Measurements from ENCODE around the gene SMTNL1.

Gene SMTNL1

GRCh38 chr11:57536947-57537619 lies at the start of gene SMTNL1:
TSS of gene SMTNL1 (plus strand) at chr11:57537595. CDS start at chr11:57542643, 5,048 bp downstream.
- no peak for TF ChIP-seq CTCF (IDR thresholded peaks at IDR 0.05)

GRCh38 chr11:57487920-57488659 lies 49.3 kb upstream of the SMTNL1 start:
- TF ChIP-seq CTCF (IDR thresholded peaks at IDR 0.05): no peak

- TF ChIP-seq CTCF (IDR thresholded peaks at IDR 0.05): no peak
Observed at GRCh38 chr11:57490456-57491248, 46.7 kb upstream of the SMTNL1 start.

- TF ChIP-seq CTCF (IDR thresholded peaks at IDR 0.05): peak; percentile 64
Observed at GRCh38 chr11:57491371-57492061, 45.9 kb upstream of the SMTNL1 start.

- peak; percentile 95 for TF ChIP-seq CTCF (IDR thresholded peaks at IDR 0.05)
Observed at GRCh38 chr11:57493507-57494503, 43.6 kb upstream of the SMTNL1 start.

- TF ChIP-seq CTCF (IDR thresholded peaks at IDR 0.05): no peak
Observed at GRCh38 chr11:57496109-57496820, 41.1 kb upstream of the SMTNL1 start.
